MV-4-11 (cell line): Measurements from ENCODE around the gene DOP1B.
"Not testable (repeated sequence)": the region's sequence is repeated elsewhere in the genome, so short reads cannot be mapped to it uniquely, and the experiment has no call there.

Source experiments
- DNase-seq: peaks from one replicate; lab custom pipeline; 2025; lab: John Stamatoyannopoulos, UW

The DOP1B gene

GRCh38 chr21:36134803-36135390 lies 21.7 kb upstream of the DOP1B start, which contains the start of gene CBR3:
TSS of gene CBR3 (plus strand) at chr21:36135079. CDS start at chr21:36135193, 114 bp downstream.
- no peak for DNase-seq

- peak; percentile 88 for DNase-seq
These were observed 21.1 kb upstream of the DOP1B start for GRCh38 chr21:36135391-36136102.

- DNase-seq, result not testable (repeated sequence)
These were observed 16.8 kb upstream of the DOP1B start for GRCh38 chr21:36139791-36140190.

- DNase-seq, result peak; percentile 89
These were observed 15.1 kb upstream of the DOP1B start for GRCh38 chr21:36141513-36141925.

GRCh38 chr21:36144233-36144632 lies 12.4 kb upstream of the DOP1B start:
- not testable (repeated sequence) for DNase-seq

- DNase-seq, result no peak
These were observed 11.4 kb upstream of the DOP1B start for GRCh38 chr21:36145259-36145658.

GRCh38 chr21:36147911-36148310 lies 8.7 kb upstream of the DOP1B start:
- no peak for DNase-seq

- no peak for DNase-seq
These were observed 7.7 kb upstream of the DOP1B start for GRCh38 chr21:36148886-36149285.

- DNase-seq, result peak; percentile 99
These were observed 6.6 kb upstream of the DOP1B start for GRCh38 chr21:36149788-36150711.

GRCh38 chr21:36155603-36156338 lies 853 bp upstream of the DOP1B start:
- DNase-seq, result no peak

GRCh38 chr21:36156339-36156814 lies 247 bp upstream of the DOP1B start:
- peak; percentile 94 for DNase-seq

GRCh38 chr21:36159356-36159921 lies 2.8 kb downstream of the DOP1B start:
- peak; percentile 91 for DNase-seq

- no peak for DNase-seq
These were observed 4.2 kb downstream of the DOP1B start for GRCh38 chr21:36160850-36161178.

GRCh38 chr21:36162631-36163030 lies 6.0 kb downstream of the DOP1B start:
- DNase-seq, result no peak

GRCh38 chr21:36163750-36164741 lies 7.4 kb downstream of the DOP1B start:
- peak; percentile 90 for DNase-seq

GRCh38 chr21:36165356-36165755 lies 8.7 kb downstream of the DOP1B start:
- no peak for DNase-seq

- no peak for DNase-seq
These were observed 10.1 kb downstream of the DOP1B start for GRCh38 chr21:36166705-36167104.

GRCh38 chr21:36167541-36167940 lies 10.9 kb downstream of the DOP1B start:
- DNase-seq, result no peak

GRCh38 chr21:36169470-36170128 lies 13.0 kb downstream of the DOP1B start:
- DNase-seq, result no peak

GRCh38 chr21:36170823-36171222 lies 14.2 kb downstream of the DOP1B start:
- no peak for DNase-seq
